Tibial artery (tissue), 4 donors: ENCODE measurements around the gene BEST4.

Source experiments
- DNase-seq, 2 donors: peaks; one replicate each; pipeline ENCODE4 v3.0.0-alpha.2; 2019
- H3K27ac ChIP-seq, 2 donors: fragments of 200-600 bp; sonication (generic) in 1 of 2; 1 replicate in 1 of 2; 2 replicates in 1 of 2; pipeline ENCODE4 v1.5.1; 2018 to 2019; ENCODE audit warnings: mild to moderate bottlenecking in 1 of 2
- H3K27me3 ChIP-seq, 2 donors: fragments of 200-600 bp; sonication (generic) in 1 of 2; one replicate each; pipeline versions ENCODE4 v1.5.1 to v1.6.0; 2016 to 2019
- H3K36me3 ChIP-seq, 3 donors: fragments of 200-600 bp; sonication (generic) in 2 of 3; one replicate each; pipeline ENCODE4 v1.5.1; 2016 to 2019; ENCODE audit warnings: mild to moderate bottlenecking in 2 of 3
- H3K4me1 ChIP-seq, 4 donors: fragments of 200-600 bp; sonication (generic) in 2 of 4; 1 replicate in 3 of 4; 2 replicates in 1 of 4; pipeline ENCODE4 v1.5.1; 2016 to 2019
- H3K4me3 ChIP-seq, 2 donors: fragments of 200-600 bp; sonication (generic) in 1 of 2; 1 replicate in 1 of 2; 2 replicates in 1 of 2; pipeline ENCODE4 v1.5.1; 2018 to 2019; ENCODE audit warnings: mild to moderate bottlenecking in 2 of 2
- H3K9me3 ChIP-seq, 3 donors: fragments of 200-600 bp; sonication (generic) in 1 of 3; one replicate each; pipeline ENCODE4 v1.5.1; 2016 to 2019
- intact Hi-C: fragments of 100-400 bp; cut with DNase I; formaldehyde crosslinking; loops from one replicate; pipeline ENCODE4 v1.15.0; 2023; ENCODE audit warnings: low total_unique reads
- TF ChIP-seq, protein P1 (sequence below), 2 experiments: fragments of 200-600 bp in 1 of 2; fragments of 450-650 bp in 1 of 2; IDR thresholded peaks; one replicate each; pipeline ENCODE4 v1.5.1; 2017 to 2019; ENCODE audit warnings: antibody characterized with exemption in 2 of 2, mild to moderate bottlenecking in 1 of 2, moderate library complexity in 1 of 2

BEST4 gene

DNA sequence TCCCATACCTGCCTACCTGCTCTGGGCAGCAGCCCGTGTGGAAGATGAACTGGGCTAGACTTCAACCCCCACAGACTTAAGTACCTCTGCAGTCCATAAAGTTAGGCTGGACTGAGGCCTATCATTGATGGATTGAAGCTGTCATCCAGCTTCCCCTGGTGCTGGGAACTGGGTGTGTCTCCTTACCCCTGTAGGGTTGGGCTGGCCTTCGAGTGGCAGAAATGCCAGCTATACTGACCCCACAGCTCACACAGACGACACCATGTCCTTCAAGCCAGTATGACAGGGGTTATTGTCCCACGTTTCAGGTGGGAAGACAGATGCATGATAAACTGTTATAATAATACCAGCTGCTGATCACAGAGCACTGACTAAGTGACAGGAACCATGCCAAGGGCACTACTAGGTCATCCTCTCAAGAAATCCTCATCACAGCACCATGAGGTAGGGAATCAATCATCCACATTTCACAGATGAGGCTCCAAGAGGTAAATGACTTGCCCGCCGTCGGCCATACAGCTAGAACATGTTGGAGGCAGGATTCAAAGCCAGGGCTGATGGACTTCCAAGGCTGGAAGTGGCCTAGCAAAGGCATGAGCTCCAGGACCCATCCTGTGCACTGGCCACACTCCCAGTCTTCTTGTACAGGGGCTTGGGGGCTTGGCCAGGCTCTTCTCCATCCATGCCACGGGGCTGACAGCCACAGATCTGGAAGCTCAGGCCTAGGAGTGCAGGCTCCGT lies at the start of gene BEST4:
BEST4 (minus strand) TSS at position 51 of the 741 bp plus-strand sequence. CDS start 465 bp downstream, outside the sequence.
- Histone ChIP-seq H3K27me3 (no peaks in the 10 kb centered on the region), H3K4me3 (no peak within 1 kb of the TSS), H3K36me3 (no peaks in the 10 kb centered on the region), H3K4me1 (peaks cover 0 to 34% (median 26%) of the 10 kb centered on the region in 4 donors), H3K27ac (peak within 1 kb of the TSS in 1 of 2 donors; percentile 79), H3K9me3 (no peaks in the 10 kb centered on the region)
- DNase-seq: no peak
- intact Hi-C loops: loop anchor here (5.0 to 10.0 kb wide), 2 partner anchors 224 to 517 kb away; partner anchors contain the start of genes HECTD3 and UROD
- TF ChIP-seq, protein P1, sequence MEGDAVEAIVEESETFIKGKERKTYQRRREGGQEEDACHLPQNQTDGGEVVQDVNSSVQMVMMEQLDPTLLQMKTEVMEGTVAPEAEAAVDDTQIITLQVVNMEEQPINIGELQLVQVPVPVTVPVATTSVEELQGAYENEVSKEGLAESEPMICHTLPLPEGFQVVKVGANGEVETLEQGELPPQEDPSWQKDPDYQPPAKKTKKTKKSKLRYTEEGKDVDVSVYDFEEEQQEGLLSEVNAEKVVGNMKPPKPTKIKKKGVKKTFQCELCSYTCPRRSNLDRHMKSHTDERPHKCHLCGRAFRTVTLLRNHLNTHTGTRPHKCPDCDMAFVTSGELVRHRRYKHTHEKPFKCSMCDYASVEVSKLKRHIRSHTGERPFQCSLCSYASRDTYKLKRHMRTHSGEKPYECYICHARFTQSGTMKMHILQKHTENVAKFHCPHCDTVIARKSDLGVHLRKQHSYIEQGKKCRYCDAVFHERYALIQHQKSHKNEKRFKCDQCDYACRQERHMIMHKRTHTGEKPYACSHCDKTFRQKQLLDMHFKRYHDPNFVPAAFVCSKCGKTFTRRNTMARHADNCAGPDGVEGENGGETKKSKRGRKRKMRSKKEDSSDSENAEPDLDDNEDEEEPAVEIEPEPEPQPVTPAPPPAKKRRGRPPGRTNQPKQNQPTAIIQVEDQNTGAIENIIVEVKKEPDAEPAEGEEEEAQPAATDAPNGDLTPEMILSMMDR (IDR thresholded peaks at IDR 0.05): no peak

- TF ChIP-seq, protein P1 (IDR thresholded peaks at IDR 0.05): peak; percentile 74 to 82
- peak; percentile 84 to 90 for DNase-seq
- Histone ChIP-seq H3K27me3 (no peaks in the 10 kb centered on the region), H3K4me3 (no peak overlapping the region), H3K9me3 (no peaks in the 10 kb centered on the region), H3K36me3 (no peaks in the 10 kb centered on the region), H3K4me1 (peaks cover 0 to 6% (median 0%) of the 10 kb centered on the region in 4 donors), H3K27ac (no peak overlapping the region)
- intact Hi-C loops: loop anchor here (5.0 kb wide), 1 partner anchor 176 kb away; the partner anchor contains the start of genes HECTD3 and UROD
These were observed 48.0 kb upstream of the BEST4 start for GRCh38 chr1:44835738-44836675.

GRCh38 chr1:44834328-44834727 lies 46.4 kb upstream of the BEST4 start:
- Histone ChIP-seq H3K4me3 (no peak overlapping the region), H3K4me1 (peaks cover 0 to 6% (median 0%) of the 10 kb centered on the region in 4 donors), H3K27me3 (no peaks in the 10 kb centered on the region), H3K9me3 (no peaks in the 10 kb centered on the region), H3K36me3 (peaks cover 0 to 3% (median 0%) of the 10 kb centered on the region in 3 donors), H3K27ac (no peak overlapping the region)
- TF ChIP-seq, protein P1 (IDR thresholded peaks at IDR 0.05): no peak
- no peak for DNase-seq
- intact Hi-C loops: no loop called here

- H3K36me3 ChIP-seq: peaks cover 0 to 13% (median 0%) of the 10 kb centered on the region in 3 donors
- intact Hi-C loops: no loop called here
- H3K27ac ChIP-seq: no peak overlapping the region
- TF ChIP-seq, protein P1 (IDR thresholded peaks at IDR 0.05): no peak
- H3K4me1 ChIP-seq: peaks cover 0 to 6% (median 0%) of the 10 kb centered on the region in 4 donors
- no peaks in the 10 kb centered on the region for H3K9me3 ChIP-seq
- no peaks in the 10 kb centered on the region for H3K27me3 ChIP-seq
- no peak for DNase-seq
- H3K4me3 ChIP-seq: no peak overlapping the region
These were observed 44.2 kb upstream of the BEST4 start for GRCh38 chr1:44832056-44832705.

DNA sequence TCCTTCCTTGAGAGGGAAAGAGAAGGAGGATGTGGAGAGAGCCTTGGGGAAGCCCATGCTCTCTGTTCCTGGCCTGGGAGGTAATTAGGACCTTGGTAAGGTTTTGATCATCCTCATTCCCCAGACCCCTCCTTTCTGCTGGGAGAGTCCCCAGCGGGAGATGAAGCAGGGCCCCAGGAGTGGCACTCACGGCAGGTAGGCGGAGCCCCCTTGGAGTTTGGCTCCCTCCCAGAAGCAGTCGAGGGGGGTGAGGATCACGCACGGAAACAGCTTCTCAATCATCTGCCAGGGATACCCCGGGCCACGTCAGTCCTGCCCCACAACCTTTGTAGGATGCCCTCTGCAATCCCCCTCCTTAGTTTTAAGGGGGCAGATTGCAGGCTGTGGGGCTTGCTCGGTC lies 43.5 kb upstream of the BEST4 start:
- Histone ChIP-seq H3K27me3 (no peaks in the 10 kb centered on the region), H3K4me1 (peaks cover 0 to 6% (median 0%) of the 10 kb centered on the region in 4 donors), H3K36me3 (peaks cover 0 to 15% (median 0%) of the 10 kb centered on the region in 3 donors), H3K4me3 (no peak overlapping the region), H3K9me3 (no peaks in the 10 kb centered on the region), H3K27ac (no peak overlapping the region)
- no peak for DNase-seq
- TF ChIP-seq, protein P1 (IDR thresholded peaks at IDR 0.05): no peak
- intact Hi-C loops: no loop called here
